Testis (tissue), 3 donors: Measurements from ENCODE around the gene KCNC3. TPM values are rescaled to one million over a fixed set of nuclear protein-coding genes. Genes with fewer than 3 reads are reported as not detected.

Source experiments
- DNase-seq: peaks from one replicate; pipeline ENCODE4 v3.0.0-alpha.2; 2019
- H3K27ac ChIP-seq, 2 donors: fragments of 200-600 bp; sonication (generic); one replicate each; pipeline ENCODE4 v1.5.1; 2019
- H3K27me3 ChIP-seq: fragments of 200-600 bp; sonication (generic); one replicate; pipeline ENCODE4 v1.5.1; 2019
- H3K36me3 ChIP-seq: fragments of 200-600 bp; sonication (generic); one replicate; pipeline ENCODE4 v1.5.1; 2017; ENCODE audit warnings: low read depth; ENCODE audit errors: missing control alignments
- H3K4me1 ChIP-seq: fragments of 200-600 bp; sonication (generic); one replicate; pipeline ENCODE4 v1.5.1; 2019
- H3K4me3 ChIP-seq, 2 donors: fragments of 200-600 bp; sonication (generic); one replicate each; pipeline ENCODE4 v1.5.1; 2017 to 2019
- H3K9me3 ChIP-seq: fragments of 200-600 bp; sonication (generic); one replicate; pipeline ENCODE4 v1.5.1; 2017
- POLR2A ChIP-seq: fragments of 450-650 bp; IDR thresholded peaks from one replicate; pipeline ENCODE4 v1.6.1; 2017; ENCODE audit warnings: antibody characterized with exemption, mild to moderate bottlenecking, moderate library complexity
- WGBS, 2 donors: methylation state at CpG; one replicate each; pipeline ENCODE4 v1.1.5; 2018; 5-methylcytosine and 5-hydroxymethylcytosine counted together
- intact Hi-C: fragments of 100-400 bp; cut with DNase I; formaldehyde crosslinking; loops from one replicate; pipeline ENCODE4 v1.15.1; 2023; ENCODE audit warnings: low total_unique reads
- polyA plus RNA-seq: library from polyadenylated mRNA; stranded (reverse); fragments of 350-450 nt; fragmentation: Illumina TruSeq; extraction: RNeasy Lipid Tissue Mini Kit (QIAGEN cat#74804); gene quantifications from one replicate; pipeline ENCODE4 v1.2.3, GENCODE V29; 2014; ENCODE audit warnings: low read depth, low replicate concordance; ENCODE audit not compliant: insufficient read depth
- total RNA-seq, 2 donors: library from RNA; depleted of rRNA; stranded (reverse); fragments of >200 nt; gene quantifications; one replicate each; pipeline ENCODE4 v1.2.3, GENCODE V29; 2016
- TF ChIP-seq, protein P1 (sequence below), 3 experiments: fragments of 450-650 bp in 2 of 3; fragments of 200-600 bp in 1 of 3; sonication (generic) in 1 of 3; IDR thresholded peaks; one replicate each; pipeline ENCODE4 v1.5.1; 2016 to 2019; ENCODE audit warnings: antibody characterized with exemption in 3 of 3, mild to moderate bottlenecking in 2 of 3, moderate library complexity in 1 of 3

The KCNC3 gene
- total and polyA plus RNA-seq, 3 donors from 2014 or later, result 6.9 to 16.0 (median 7.7) TPM

DNA sequence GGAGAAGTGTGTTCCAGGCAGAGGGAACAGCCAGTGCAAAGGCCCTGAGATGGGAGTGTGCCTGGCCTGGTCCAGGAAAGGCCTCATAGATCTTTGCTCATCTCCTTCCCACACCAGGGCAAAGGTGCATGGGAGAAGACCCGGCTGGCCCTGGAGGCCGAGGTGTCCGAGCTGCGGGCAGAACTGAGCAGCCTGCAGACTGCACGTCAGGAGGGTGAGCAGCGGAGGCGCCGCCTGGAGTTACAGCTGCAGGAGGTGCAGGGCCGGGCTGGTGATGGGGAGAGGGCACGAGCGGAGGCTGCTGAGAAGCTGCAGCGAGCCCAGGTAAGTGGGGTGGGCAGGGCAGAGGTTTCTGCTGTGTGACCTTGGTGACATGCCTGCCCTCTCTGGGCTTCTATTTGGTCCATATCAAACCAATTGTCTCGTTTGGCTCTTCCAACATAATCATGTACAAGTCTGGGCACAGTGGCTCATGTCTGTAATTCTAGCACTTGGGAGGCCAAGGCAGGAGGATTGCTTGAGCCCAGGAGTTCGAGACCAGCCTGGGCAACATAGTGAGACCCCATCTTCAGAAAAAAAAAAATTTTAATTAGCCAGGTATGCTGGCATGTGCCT is 51.1 kb downstream of the KCNC3 start:
- intact Hi-C loops, result no loop called here
- 87 to 95% methylated on average over 10 to 14 of the region's 14 CpGs for WGBS, 2 donors
- Histone ChIP-seq H3K4me1 (no peaks in the 10 kb centered on the region), H3K4me3 (no peak overlapping the region), H3K36me3 (no peaks in the 10 kb centered on the region), H3K9me3 (no peaks in the 10 kb centered on the region), H3K27ac (no peak overlapping the region), H3K27me3 (no peaks in the 10 kb centered on the region)
- no peak for DNase-seq
- TF ChIP-seq, protein P1, sequence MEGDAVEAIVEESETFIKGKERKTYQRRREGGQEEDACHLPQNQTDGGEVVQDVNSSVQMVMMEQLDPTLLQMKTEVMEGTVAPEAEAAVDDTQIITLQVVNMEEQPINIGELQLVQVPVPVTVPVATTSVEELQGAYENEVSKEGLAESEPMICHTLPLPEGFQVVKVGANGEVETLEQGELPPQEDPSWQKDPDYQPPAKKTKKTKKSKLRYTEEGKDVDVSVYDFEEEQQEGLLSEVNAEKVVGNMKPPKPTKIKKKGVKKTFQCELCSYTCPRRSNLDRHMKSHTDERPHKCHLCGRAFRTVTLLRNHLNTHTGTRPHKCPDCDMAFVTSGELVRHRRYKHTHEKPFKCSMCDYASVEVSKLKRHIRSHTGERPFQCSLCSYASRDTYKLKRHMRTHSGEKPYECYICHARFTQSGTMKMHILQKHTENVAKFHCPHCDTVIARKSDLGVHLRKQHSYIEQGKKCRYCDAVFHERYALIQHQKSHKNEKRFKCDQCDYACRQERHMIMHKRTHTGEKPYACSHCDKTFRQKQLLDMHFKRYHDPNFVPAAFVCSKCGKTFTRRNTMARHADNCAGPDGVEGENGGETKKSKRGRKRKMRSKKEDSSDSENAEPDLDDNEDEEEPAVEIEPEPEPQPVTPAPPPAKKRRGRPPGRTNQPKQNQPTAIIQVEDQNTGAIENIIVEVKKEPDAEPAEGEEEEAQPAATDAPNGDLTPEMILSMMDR (IDR thresholded peaks at IDR 0.05), result no peak
- no peak for TF ChIP-seq POLR2A

DNA sequence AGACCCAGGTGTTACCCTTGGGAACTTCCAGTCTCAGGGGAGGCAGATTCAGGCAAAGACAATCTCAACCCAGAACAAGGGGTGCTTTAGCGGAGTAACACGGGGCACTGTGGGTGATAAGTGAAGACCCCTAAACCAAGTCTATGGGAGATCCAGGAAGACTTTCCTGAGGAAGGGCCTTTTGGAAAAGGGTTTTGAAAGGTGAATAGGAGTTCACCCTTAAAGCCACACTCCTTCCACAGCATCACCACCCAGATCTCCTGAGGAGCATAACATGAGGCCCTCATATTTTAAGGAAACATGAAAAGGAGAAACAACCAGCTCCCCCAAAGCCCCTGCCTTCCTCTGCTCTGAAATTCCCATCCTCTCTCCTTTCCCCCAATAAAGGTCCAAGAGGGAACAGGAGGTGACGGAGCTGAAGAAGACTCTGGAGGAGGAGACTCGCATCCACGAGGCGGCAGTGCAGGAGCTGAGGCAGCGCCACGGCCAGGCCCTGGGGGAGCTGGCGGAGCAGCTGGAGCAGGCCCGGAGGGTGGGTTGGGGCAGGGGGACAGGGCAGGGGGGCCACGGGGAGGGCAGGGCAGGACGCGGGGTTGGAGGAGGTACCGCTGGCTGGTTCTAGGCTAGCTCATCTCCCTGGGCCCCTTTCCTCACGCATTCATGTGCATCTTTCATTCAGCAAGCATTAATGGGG is 52.7 kb downstream of the KCNC3 start:
- H3K27ac ChIP-seq, result no peak overlapping the region
- TF ChIP-seq POLR2A, result no peak
- TF ChIP-seq, protein P1 (IDR thresholded peaks at IDR 0.05), result no peak
- H3K36me3 ChIP-seq, result no peaks in the 10 kb centered on the region
- no peaks in the 10 kb centered on the region for H3K9me3 ChIP-seq
- WGBS, 2 donors, result 68 to 77% methylated on average over 9 to 15 of the region's 15 CpGs
- H3K4me1 ChIP-seq, result no peaks in the 10 kb centered on the region
- intact Hi-C loops, result no loop called here
- no peak for DNase-seq
- H3K4me3 ChIP-seq, result no peak overlapping the region
- no peaks in the 10 kb centered on the region for H3K27me3 ChIP-seq

GRCh38 chr19:50275577-50276368 is 53.4 kb downstream of the KCNC3 start:
- Histone ChIP-seq H3K9me3 (no peaks in the 10 kb centered on the region), H3K4me3 (no peak overlapping the region), H3K27me3 (no peaks in the 10 kb centered on the region), H3K36me3 (no peaks in the 10 kb centered on the region), H3K4me1 (no peaks in the 10 kb centered on the region), H3K27ac (no peak overlapping the region)
- intact Hi-C loops, result no loop called here
- whole genome bisulfite sequencing, 2 donors, result 84% methylated on average over 20 to 26 of the region's 26 CpGs
- DNase-seq, result no peak
- TF ChIP-seq, protein P1 (IDR thresholded peaks at IDR 0.05), result no peak
- no peak for TF ChIP-seq POLR2A

- 84 to 88% methylated on average over 7 of the region's 7 CpGs for WGBS, 2 donors
- H3K9me3 ChIP-seq, result no peaks in the 10 kb centered on the region
- TF ChIP-seq POLR2A, result no peak
- TF ChIP-seq, protein P1 (IDR thresholded peaks at IDR 0.05), result no peak
- no peaks in the 10 kb centered on the region for H3K4me1 ChIP-seq
- no peak for DNase-seq
- intact Hi-C loops, result no loop called here
- H3K27ac ChIP-seq, result no peak overlapping the region
- no peaks in the 10 kb centered on the region for H3K27me3 ChIP-seq
- H3K36me3 ChIP-seq, result no peaks in the 10 kb centered on the region
- no peak overlapping the region for H3K4me3 ChIP-seq
These were observed 55.4 kb downstream of the KCNC3 start for GRCh38 chr19:50273821-50274220.
